Glutamatergic neuron (in vitro differentiated cells): ENCODE results near the gene RAB3GAP2. TPM values are rescaled to one million over a fixed set of nuclear protein-coding genes. Genes with fewer than 3 reads are reported as not detected.
"Not testable (repeated sequence)": the region's sequence is repeated elsewhere in the genome, so short reads cannot be mapped to it uniquely, and the experiment has no call there.

Source experiments
- DNase-seq: peaks from one replicate; pipeline ENCODE4 v3.0.0; 2022
- H3K27ac Mint-ChIP-seq: one replicate; pipeline ENCODE4 v1.8.0; 2020; ENCODE audit warnings: mild to moderate bottlenecking, mixed read lengths, inconsistent platforms; ENCODE audit not compliant: unreplicated experiment
- H3K27me3 Mint-ChIP-seq: one replicate; pipeline ENCODE4 v1.8.0; 2020; ENCODE audit warnings: mild to moderate bottlenecking, moderate library complexity, mixed read lengths, inconsistent platforms; ENCODE audit not compliant: unreplicated experiment
- H3K36me3 Mint-ChIP-seq: one replicate; pipeline ENCODE4 v1.8.0; 2020; ENCODE audit warnings: mild to moderate bottlenecking, mixed read lengths, inconsistent platforms; ENCODE audit not compliant: unreplicated experiment
- H3K4me1 Mint-ChIP-seq: one replicate; pipeline ENCODE4 v1.8.0; 2020; ENCODE audit warnings: mild to moderate bottlenecking, low read depth, mixed read lengths, inconsistent platforms; ENCODE audit not compliant: unreplicated experiment
- H3K4me3 Mint-ChIP-seq: one replicate; pipeline ENCODE4 v1.8.0; 2020; ENCODE audit warnings: mild to moderate bottlenecking, mixed read lengths, inconsistent platforms; ENCODE audit not compliant: unreplicated experiment
- H3K9me3 Mint-ChIP-seq: one replicate; pipeline ENCODE4 v1.8.0; 2020; ENCODE audit warnings: mild to moderate bottlenecking, moderate library complexity, mixed read lengths, inconsistent platforms; ENCODE audit not compliant: unreplicated experiment
- CTCF ChIP-seq: fragments of 200-600 bp; sonication (generic); IDR thresholded peaks from one replicate; pipeline ENCODE4 v1.5.0; 2021; ENCODE audit not compliant: partially characterized antibody, unreplicated experiment
- total RNA-seq: library from RNA; stranded (reverse); fragmentation: NEBNext Ultra II Directional; extraction: Animal tissue kit (Norgen Biotek cat#: 25700); gene quantifications from one replicate; pipeline ENCODE4 v1.2.1, GENCODE V29; 2021; ENCODE audit not compliant: unreplicated experiment

Gene RAB3GAP2
- total RNA-seq, 1 donor from 2014 or later: 65.3 TPM

- DNase-seq: no peak
- peaks cover 9% of the 10 kb centered on the region for H3K36me3 Mint-ChIP-seq
- H3K4me1 Mint-ChIP-seq: peaks cover 6% of the 10 kb centered on the region
- H3K27ac Mint-ChIP-seq: no peak overlapping the region
- peaks cover 2% of the 10 kb centered on the region for H3K27me3 Mint-ChIP-seq
- no peak overlapping the region for H3K4me3 Mint-ChIP-seq
- no peak for TF ChIP-seq CTCF
- peaks cover 7% of the 10 kb centered on the region for H3K9me3 Mint-ChIP-seq
Measured at GRCh38 chr1:220241072-220241663, 31.1 kb downstream of the RAB3GAP2 start.

- no peak overlapping the region for H3K27ac Mint-ChIP-seq
- H3K27me3 Mint-ChIP-seq: peaks cover 2% of the 10 kb centered on the region
- no peak for DNase-seq
- H3K36me3 Mint-ChIP-seq: peaks cover 3% of the 10 kb centered on the region
- H3K9me3 Mint-ChIP-seq: peaks cover 4% of the 10 kb centered on the region
- TF ChIP-seq CTCF: no peak
- peaks cover 6% of the 10 kb centered on the region for H3K4me1 Mint-ChIP-seq
- no peak overlapping the region for H3K4me3 Mint-ChIP-seq
Measured at GRCh38 chr1:220239966-220240365, 32.3 kb downstream of the RAB3GAP2 start.

- TF ChIP-seq CTCF: no peak
- Mint-ChIP-seq H3K27ac (no peak overlapping the region), H3K9me3 (peaks cover 2% of the 10 kb centered on the region), H3K4me3 (no peak overlapping the region), H3K4me1 (peaks cover 6% of the 10 kb centered on the region), H3K36me3 (no peaks in the 10 kb centered on the region), H3K27me3 (no peaks in the 10 kb centered on the region)
- no peak for DNase-seq
Measured at GRCh38 chr1:220239213-220239612, 33.0 kb downstream of the RAB3GAP2 start.

- not testable (repeated sequence) for H3K27me3 Mint-ChIP-seq, H3K4me3 Mint-ChIP-seq, DNase-seq, H3K36me3 Mint-ChIP-seq, H3K4me1 Mint-ChIP-seq, H3K27ac Mint-ChIP-seq, H3K9me3 Mint-ChIP-seq
Measured at GRCh38 chr1:220236278-220236677, 36.0 kb downstream of the RAB3GAP2 start.

GRCh38 chr1:220235462-220235861, 36.8 kb downstream of the RAB3GAP2 start:
- TF ChIP-seq CTCF: no peak
- no peak for DNase-seq
- Mint-ChIP-seq H3K4me1 (peaks cover 1% of the 10 kb centered on the region), H3K36me3 (no peaks in the 10 kb centered on the region), H3K9me3 (peaks cover 2% of the 10 kb centered on the region), H3K27me3 (no peaks in the 10 kb centered on the region), H3K27ac (no peak overlapping the region), H3K4me3 (no peak overlapping the region)
